MM.1S (cell line): ENCODE results near the gene NELFA.

ENCODE experiments used
- DNase-seq: peaks from one replicate; pipeline ENCODE4 v3.0.0-alpha.2; 2015
- H2AFZ ChIP-seq: fragments of 300-600 bp; sonication (generic); 2 replicates; pipeline ENCODE4 v1.6.0; 2016; ENCODE audit warnings: antibody characterized with exemption, low read length
- H3F3A ChIP-seq: fragments of 300-600 bp; sonication (generic); 2 replicates; pipeline ENCODE4 v1.6.1; 2016; ENCODE audit warnings: mild to moderate bottlenecking, antibody characterized with exemption, low read length, moderate library complexity, mixed read lengths; ENCODE audit not compliant: insufficient read depth
- H3K27ac ChIP-seq: fragments of 300-600 bp; sonication (generic); 2 replicates; pipeline ENCODE4 v1.5.1; 2016; ENCODE audit warnings: mild to moderate bottlenecking, low read length
- H3K27me3 ChIP-seq: fragments of 300-600 bp; sonication (generic); replicated peaks from 2 replicates; pipeline ENCODE4 v1.6.0; 2016; ENCODE audit warnings: low read length; ENCODE audit not compliant: insufficient read depth
- H3K36me3 ChIP-seq: fragments of 300-600 bp; sonication (generic); replicated peaks from 2 replicates; pipeline ENCODE4 v1.6.1; 2016; ENCODE audit warnings: mild to moderate bottlenecking, low read length, mixed read lengths; ENCODE audit not compliant: insufficient read depth
- H3K4me1 ChIP-seq: fragments of 300-600 bp; sonication (generic); 2 replicates; pipeline ENCODE4 v1.6.1; 2016; ENCODE audit warnings: low read length, mixed read lengths
- H3K4me2 ChIP-seq: fragments of 300-600 bp; sonication (generic); 2 replicates; pipeline ENCODE4 v1.6.0; 2016; ENCODE audit warnings: low read depth, low read length
- H3K4me3 ChIP-seq: fragments of 300-600 bp; sonication (generic); 2 replicates; pipeline ENCODE4 v1.5.1; 2016; ENCODE audit warnings: low read length, mixed read lengths
- H3K79me2 ChIP-seq: fragments of 300-600 bp; sonication (generic); 2 replicates; pipeline ENCODE4 v1.6.1; 2016; ENCODE audit warnings: mixed run types, low read length, mixed read lengths
- H3K9ac ChIP-seq: fragments of 300-600 bp; sonication (generic); 2 replicates; pipeline ENCODE4 v1.6.1; 2016; ENCODE audit warnings: low read length, mixed read lengths
- H3K9me2 ChIP-seq: fragments of 300-600 bp; sonication (generic); replicated peaks from 2 replicates; pipeline ENCODE4 v1.6.1; 2016; ENCODE audit warnings: mild to moderate bottlenecking, low read length, mixed read lengths; ENCODE audit not compliant: insufficient read depth
- H3K9me3 ChIP-seq: fragments of 300-600 bp; sonication (generic); replicated peaks from 2 replicates; pipeline ENCODE4 v1.6.1; 2016; ENCODE audit warnings: mild to moderate bottlenecking, low read length, mixed read lengths; ENCODE audit not compliant: insufficient read depth
- H4K20me1 ChIP-seq: fragments of 300-600 bp; sonication (generic); 2 replicates; pipeline ENCODE4 v1.6.1; 2016; ENCODE audit warnings: mild to moderate bottlenecking, low read length, moderate library complexity, mixed read lengths; ENCODE audit not compliant: insufficient read depth
- CTCF ChIP-seq: fragments of 300-600 bp; sonication (generic); IDR thresholded peaks from 2 replicates; pipeline ENCODE4 v1.5.1; 2016; ENCODE audit warnings: antibody characterized with exemption, low read length, mixed read lengths
- EZH2 ChIP-seq: fragments of 300-600 bp; sonication (generic); optimal IDR thresholded peaks from 2 replicates; pipeline ENCODE3; 2017; ENCODE audit warnings: low read depth, mild to moderate bottlenecking, antibody characterized with exemption, low read length, mixed read lengths
- EZH2phosphoT487 ChIP-seq: fragments of 300-600 bp; sonication (generic); IDR thresholded peaks from 2 replicates; pipeline ENCODE4 v1.6.1; 2018; ENCODE audit warnings: antibody characterized with exemption, low read length

NELFA gene

DNA sequence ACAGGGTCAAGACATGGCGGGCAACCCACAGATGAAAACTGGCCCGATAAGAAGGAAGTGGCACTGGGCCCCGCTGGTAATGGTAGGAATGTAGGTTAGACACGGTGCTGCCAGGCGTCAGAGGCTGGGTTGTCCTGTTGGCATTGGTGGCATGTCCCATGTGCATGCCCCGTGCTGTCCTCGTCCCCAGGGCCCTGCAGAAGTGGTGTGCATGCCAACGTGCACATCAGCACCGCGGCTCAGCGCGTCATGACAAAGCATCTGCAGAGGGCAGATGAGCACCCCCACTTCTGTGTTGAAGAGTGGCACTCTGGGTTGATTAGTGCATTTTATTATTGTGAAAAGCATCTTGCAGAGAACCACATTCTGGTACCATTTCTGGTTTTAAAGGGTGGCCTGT lies 35.6 kb downstream of the NELFA start:
- TF ChIP-seq EZH2phosphoT487 (no peak), CTCF (no peak), EZH2 (no peak)
- DNase-seq, result no peak
- Histone ChIP-seq H3K4me3 (no peak overlapping the region), H3K36me3 (peaks cover 20% of the 10 kb centered on the region), H3F3A (no peaks in the 10 kb centered on the region), H3K4me1 (no peaks in the 10 kb centered on the region), H3K9me3 (no peaks in the 10 kb centered on the region), H3K9ac (no peak overlapping the region), H3K27ac (no peak overlapping the region), H3K4me2 (no peak overlapping the region), H3K79me2 (peaks cover 14% of the 10 kb centered on the region; the same call in 1 of the 2 replicates), H2AFZ (no peak overlapping the region), H3K9me2 (no peaks in the 10 kb centered on the region), H4K20me1 (no peaks in the 10 kb centered on the region), H3K27me3 (no peaks in the 10 kb centered on the region)

GRCh38 chr4:1972414-1972813 lies 36.4 kb downstream of the NELFA start:
- Histone ChIP-seq H3K27ac (no peak overlapping the region), H3K9ac (no peak overlapping the region), H3F3A (no peaks in the 10 kb centered on the region), H4K20me1 (no peaks in the 10 kb centered on the region), H2AFZ (no peak overlapping the region), H3K4me1 (no peaks in the 10 kb centered on the region), H3K4me3 (no peak overlapping the region), H3K79me2 (peaks cover 17% of the 10 kb centered on the region; the same call in 1 of the 2 replicates), H3K9me3 (no peaks in the 10 kb centered on the region), H3K27me3 (no peaks in the 10 kb centered on the region), H3K9me2 (no peaks in the 10 kb centered on the region), H3K36me3 (peaks cover 20% of the 10 kb centered on the region), H3K4me2 (no peak overlapping the region)
- no peak for DNase-seq
- no peak for TF ChIP-seq EZH2phosphoT487

DNA sequence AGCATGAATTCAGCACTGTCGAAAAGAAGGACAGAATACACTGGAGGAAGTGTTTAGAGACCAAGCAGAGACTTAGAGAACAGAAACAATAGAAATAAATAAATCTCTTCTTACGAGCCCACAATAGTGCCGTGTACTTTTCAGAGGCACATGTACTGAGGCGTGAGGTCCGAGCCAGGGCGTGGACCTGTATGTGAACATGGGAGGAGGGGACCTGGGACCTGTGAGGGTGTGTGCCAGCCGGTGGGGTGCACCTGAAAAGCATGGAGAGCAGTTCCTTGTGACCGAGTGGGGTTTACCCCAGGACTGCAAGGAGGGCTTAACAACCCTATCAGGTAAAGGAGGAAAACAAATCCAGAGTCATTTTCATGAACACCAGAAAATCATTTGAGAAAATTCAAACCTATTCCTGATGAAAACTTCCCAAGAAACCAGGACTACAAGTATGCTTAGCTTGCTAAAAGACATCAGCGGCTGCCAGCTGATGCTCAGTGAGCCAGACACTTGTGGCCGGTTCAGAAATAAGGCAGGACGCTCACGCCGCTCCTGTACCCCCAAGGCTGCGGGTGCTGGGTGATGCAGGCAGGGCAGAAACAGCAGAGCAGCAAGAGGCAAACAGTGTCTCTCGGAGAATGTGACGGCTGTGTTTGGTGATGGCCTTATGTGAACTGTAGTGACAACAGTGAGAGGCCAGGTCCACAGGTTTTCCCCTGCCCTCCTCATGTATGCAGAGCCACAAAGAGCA lies 37.1 kb downstream of the NELFA start:
- H3K27ac ChIP-seq, result no peak overlapping the region
- H3K9ac ChIP-seq, result no peak overlapping the region
- H4K20me1 ChIP-seq, result no peaks in the 10 kb centered on the region
- H3F3A ChIP-seq, result no peaks in the 10 kb centered on the region
- H2AFZ ChIP-seq, result no peak overlapping the region
- H3K4me2 ChIP-seq, result no peak overlapping the region
- no peak overlapping the region for H3K4me3 ChIP-seq
- no peaks in the 10 kb centered on the region for H3K9me3 ChIP-seq
- no peaks in the 10 kb centered on the region for H3K27me3 ChIP-seq
- no peaks in the 10 kb centered on the region for H3K9me2 ChIP-seq
- H3K79me2 ChIP-seq, result peaks cover 17% of the 10 kb centered on the region; the same call in 1 of the 2 replicates
- no peaks in the 10 kb centered on the region for H3K4me1 ChIP-seq
- TF ChIP-seq CTCF, result no peak
- TF ChIP-seq EZH2, result no peak
- no peak for TF ChIP-seq EZH2phosphoT487
- no peak for DNase-seq
- peaks cover 16% of the 10 kb centered on the region for H3K36me3 ChIP-seq

DNA sequence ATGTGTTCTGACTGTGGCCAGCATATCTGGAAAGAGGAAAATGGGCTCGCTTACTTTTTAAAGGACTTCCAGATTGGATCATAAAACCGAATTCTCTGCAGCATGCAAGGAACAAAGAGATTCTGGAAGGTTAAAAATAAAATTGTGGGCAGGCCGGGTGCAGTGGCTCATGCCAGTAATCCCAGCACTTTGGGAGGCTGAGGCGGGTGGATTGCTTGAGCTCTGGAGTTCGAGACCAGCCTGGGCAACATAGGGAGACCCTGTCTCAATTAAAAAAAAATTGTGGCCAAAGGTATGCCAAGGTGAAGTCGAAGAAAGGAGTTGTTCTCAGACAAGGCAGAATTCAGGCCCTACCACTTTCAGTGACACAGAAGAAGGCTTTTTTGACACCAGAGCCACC lies 37.8 kb downstream of the NELFA start:
- no peak overlapping the region for H3K27ac ChIP-seq
- no peaks in the 10 kb centered on the region for H3K9me2 ChIP-seq
- H3K4me2 ChIP-seq, result no peak overlapping the region

More for the DNA sequence above, 37.8 kb downstream of the NELFA start:
- H3K9me3 ChIP-seq, result no peaks in the 10 kb centered on the region
- H3K4me3 ChIP-seq, result no peak overlapping the region
- no peaks in the 10 kb centered on the region for H3K4me1 ChIP-seq
- H3K79me2 ChIP-seq, result peaks cover 17% of the 10 kb centered on the region; the same call in 1 of the 2 replicates
- H3F3A ChIP-seq, result no peaks in the 10 kb centered on the region
- H3K9ac ChIP-seq, result no peak overlapping the region
- no peak for TF ChIP-seq EZH2phosphoT487
- TF ChIP-seq CTCF, result no peak
- no peak for TF ChIP-seq EZH2
- H4K20me1 ChIP-seq, result no peaks in the 10 kb centered on the region
- no peak overlapping the region for H2AFZ ChIP-seq
- peaks cover 9% of the 10 kb centered on the region for H3K36me3 ChIP-seq
- DNase-seq, result no peak
- H3K27me3 ChIP-seq, result no peaks in the 10 kb centered on the region
